Smooth muscle cell (in vitro differentiated cells): ENCODE measurements around the gene CALHM3. TPM values are rescaled to one million over a fixed set of nuclear protein-coding genes. Genes with fewer than 3 reads are reported as not detected.
"Not testable (repeated sequence)": the region's sequence is repeated elsewhere in the genome, so short reads cannot be mapped to it uniquely, and the experiment has no call there.

Source experiments
- DNase-seq: peaks from one replicate; lab custom pipeline; 2025; ENCODE audit not compliant: unreplicated experiment; lab: John Stamatoyannopoulos, UW
- H2AFZ ChIP-seq: fragments of 200-600 bp; sonication (generic); 2 replicates; pipeline ENCODE4 v1.6.0; 2016; ENCODE audit warnings: antibody characterized with exemption, low read depth, mild to moderate bottlenecking
- H3F3A ChIP-seq: fragments of 200-600 bp; sonication (generic); 2 replicates; pipeline ENCODE4 v1.6.0; 2017; ENCODE audit warnings: antibody characterized with exemption, low read depth
- H3K27ac ChIP-seq: fragments of 200-600 bp; sonication (generic); 2 replicates; pipeline ENCODE4 v1.5.1; 2016; ENCODE audit warnings: low read depth, mild to moderate bottlenecking
- H3K27me3 ChIP-seq: fragments of 200-600 bp; sonication (generic); 2 replicates; pipeline ENCODE4 v1.6.1; 2016; ENCODE audit warnings: low read depth, mild to moderate bottlenecking
- H3K36me3 ChIP-seq: fragments of 200-600 bp; sonication (generic); 2 replicates; pipeline ENCODE4 v1.5.1; 2016; ENCODE audit warnings: low read depth
- H3K4me1 ChIP-seq: fragments of 200-600 bp; sonication (generic); 2 replicates; pipeline ENCODE4 v1.5.1; 2016; ENCODE audit warnings: low read depth
- H3K4me2 ChIP-seq: fragments of 200-600 bp; sonication (generic); 2 replicates; pipeline ENCODE4 v1.6.0; 2016; ENCODE audit warnings: mild to moderate bottlenecking
- H3K4me3 ChIP-seq: fragments of 200-600 bp; sonication (generic); 2 replicates; pipeline ENCODE4 v1.5.1; 2016; ENCODE audit warnings: mild to moderate bottlenecking
- H3K79me2 ChIP-seq: fragments of 200-600 bp; sonication (generic); 2 replicates; pipeline ENCODE4 v1.6.0; 2016; ENCODE audit warnings: low read depth, mild to moderate bottlenecking
- H3K9ac ChIP-seq: fragments of 200-600 bp; sonication (generic); 2 replicates; pipeline ENCODE4 v1.6.0; 2016; ENCODE audit warnings: low read depth
- H3K9me3 ChIP-seq: fragments of 200-600 bp; sonication (generic); replicated peaks from 2 replicates; pipeline ENCODE4 v1.5.1; 2016; ENCODE audit warnings: low read depth
- H4K20me1 ChIP-seq: fragments of 200-600 bp; sonication (generic); 2 replicates; pipeline ENCODE4 v1.6.0; 2016; ENCODE audit warnings: low read depth
- CTCF ChIP-seq: fragments of 200-600 bp; sonication (generic); IDR thresholded peaks from 2 replicates; pipeline ENCODE4 v1.5.1; 2017; ENCODE audit warnings: borderline replicate concordance, mild to moderate bottlenecking, antibody characterized with exemption; ENCODE audit not compliant: insufficient read depth, poor library complexity, severe bottlenecking
- WGBS: methylation state at CpG from one replicate; pipeline ENCODE4 v1.1.7; 2016; ENCODE audit warnings: low lambda C conversion rate; 5-methylcytosine and 5-hydroxymethylcytosine counted together
- polyA plus RNA-seq: library from polyadenylated mRNA; unstranded; fragments of >200 nt; fragmentation: Nextera tagmentation; extraction: Ambion mirVana; gene quantifications from 2 replicates; pipeline ENCODE4 v1.2.1, GENCODE V29; 2016
- total RNA-seq: library from RNA; depleted of rRNA; stranded (reverse); fragments of >200 nt; gene quantifications from 2 replicates; pipeline ENCODE4 v1.2.3, GENCODE V29; 2014

CALHM3 gene
- total and polyA plus RNA-seq, 2 experiments from 2014 or later: not detected

- Histone ChIP-seq H2AFZ (no peak overlapping the region), H4K20me1 (no peaks in the 10 kb centered on the region), H3K27ac (no peak overlapping the region), H3K9me3 (no peaks in the 10 kb centered on the region), H3K9ac (no peak overlapping the region), H3K4me2 (no peak overlapping the region), H3K79me2 (no peaks in the 10 kb centered on the region), H3K36me3 (no peaks in the 10 kb centered on the region), H3K4me1 (no peaks in the 10 kb centered on the region), H3K4me3 (no peak overlapping the region), H3K27me3 (peaks cover 10% of the 10 kb centered on the region), H3F3A (no peaks in the 10 kb centered on the region)
- 61% methylated on average over 10 of the region's 10 CpGs for WGBS
- no peak for DNase-seq
- TF ChIP-seq CTCF: no peak
Measured at GRCh38 chr10:103507235-103508191, 28.5 kb upstream of the CALHM3 start.

GRCh38 chr10:103506061-103506460 lies 27.0 kb upstream of the CALHM3 start:
- TF ChIP-seq CTCF: no peak
- peaks cover 10% of the 10 kb centered on the region for H3K27me3 ChIP-seq

GRCh38 chr10:103504181-103504783 lies 25.2 kb upstream of the CALHM3 start:
- Histone ChIP-seq H2AFZ (no peak overlapping the region), H3K79me2 (no peaks in the 10 kb centered on the region), H3K4me1 (peaks cover 8% of the 10 kb centered on the region), H3K27me3 (peaks cover 3% of the 10 kb centered on the region), H3K9me3 (no peaks in the 10 kb centered on the region), H3K36me3 (no peaks in the 10 kb centered on the region), H4K20me1 (no peaks in the 10 kb centered on the region), H3K4me2 (no peak overlapping the region), H3K27ac (no peak overlapping the region), H3F3A (no peaks in the 10 kb centered on the region), H3K4me3 (no peak overlapping the region), H3K9ac (no peak overlapping the region)
- TF ChIP-seq CTCF: no peak
- no peak for DNase-seq
- 18% methylated on average over 10 of the region's 10 CpGs for WGBS

More at GRCh38 chr10:103506061-103506460, 27.0 kb upstream of the CALHM3 start:
- Histone ChIP-seq H3K9me3 (no peaks in the 10 kb centered on the region), H3K9ac (no peak overlapping the region), H3K27ac (no peak overlapping the region), H3K36me3 (no peaks in the 10 kb centered on the region), H3K4me1 (no peaks in the 10 kb centered on the region), H3K4me3 (no peak overlapping the region), H3F3A (no peaks in the 10 kb centered on the region), H4K20me1 (no peaks in the 10 kb centered on the region), H3K79me2 (no peaks in the 10 kb centered on the region), H3K4me2 (no peak overlapping the region), H2AFZ (no peak overlapping the region)
- WGBS: 90% methylated on average over 4 of the region's 4 CpGs
- no peak for DNase-seq

- not testable (repeated sequence) for H3K9ac ChIP-seq, H3K79me2 ChIP-seq, H3K27me3 ChIP-seq, H4K20me1 ChIP-seq, H2AFZ ChIP-seq, H3K4me1 ChIP-seq, H3K36me3 ChIP-seq, H3K9me3 ChIP-seq, H3K4me2 ChIP-seq, DNase-seq, H3K4me3 ChIP-seq, H3F3A ChIP-seq, H3K27ac ChIP-seq
- 97% methylated on average over 6 of the region's 6 CpGs for WGBS
Measured at GRCh38 chr10:103503777-103504176, 24.7 kb upstream of the CALHM3 start.
